Central memory CD8-positive, alpha-beta T cell (primary cell): ENCODE results near the gene DISP3.

Source experiments
- ATAC-seq: fragments of 150-1000 bp; cut with Tn5 transposase; replicated peaks from 2 replicates; pipeline ENCODE4 v1.10.0; 2022; ENCODE audit warnings: mild to moderate bottlenecking, moderate FRiP score, moderate number of reproducible peaks; ENCODE audit not compliant: poor library complexity, severe bottlenecking; ENCODE audit errors: extremely low read depth
- DNase-seq, 2 donors: peaks; one replicate each; pipeline ENCODE4 v3.0.0; 2021; ENCODE audit warnings: low spot score in 2 of 2
- H3K27ac Mint-ChIP-seq: one replicate; pipeline ENCODE4 v1.8.0; 2022; ENCODE audit warnings: low read depth, mild to moderate bottlenecking, moderate library complexity, mixed read lengths
- H3K27me3 Mint-ChIP-seq: one replicate; pipeline ENCODE4 v1.8.0; 2022; ENCODE audit warnings: mixed read lengths
- H3K36me3 Mint-ChIP-seq: one replicate; pipeline ENCODE4 v1.8.0; 2022; ENCODE audit warnings: mild to moderate bottlenecking, moderate library complexity, mixed read lengths; ENCODE audit not compliant: insufficient read depth
- H3K4me1 Mint-ChIP-seq: one replicate; pipeline ENCODE4 v1.8.0; 2022; ENCODE audit warnings: mixed read lengths
- H3K4me3 Mint-ChIP-seq: one replicate; pipeline ENCODE4 v1.8.0; 2022; ENCODE audit warnings: mild to moderate bottlenecking, moderate library complexity, mixed read lengths
- H3K9me3 Mint-ChIP-seq: one replicate; pipeline ENCODE4 v1.8.0; 2022; ENCODE audit warnings: mixed read lengths

Gene DISP3

GRCh38 chr1:11466416-11466815, 12.5 kb upstream of the DISP3 start:
- Mint-ChIP-seq H3K4me1 (no peaks in the 10 kb centered on the region), H3K4me3 (no peak overlapping the region), H3K27me3 (peaks cover 77% of the 10 kb centered on the region), H3K27ac (no peak overlapping the region), H3K36me3 (no peaks in the 10 kb centered on the region), H3K9me3 (no peaks in the 10 kb centered on the region)
- DNase-seq (no peak), ATAC-seq (no peak)

GRCh38 chr1:11468878-11469277, 10.1 kb upstream of the DISP3 start:
- H3K4me1 Mint-ChIP-seq = no peaks in the 10 kb centered on the region
- H3K9me3 Mint-ChIP-seq = no peaks in the 10 kb centered on the region
- H3K4me3 Mint-ChIP-seq = no peak overlapping the region
- ATAC-seq = no peak
- peaks cover 61% of the 10 kb centered on the region for H3K27me3 Mint-ChIP-seq
- no peak overlapping the region for H3K27ac Mint-ChIP-seq
- no peaks in the 10 kb centered on the region for H3K36me3 Mint-ChIP-seq
- no peak for DNase-seq

- Mint-ChIP-seq H3K36me3 (no peaks in the 10 kb centered on the region), H3K4me3 (no peak overlapping the region), H3K9me3 (no peaks in the 10 kb centered on the region), H3K27me3 (peaks cover 66% of the 10 kb centered on the region), H3K27ac (no peak overlapping the region), H3K4me1 (no peaks in the 10 kb centered on the region)
- no peak for DNase-seq
- no peak for ATAC-seq
These were observed 8.0 kb upstream of the DISP3 start for GRCh38 chr1:11470912-11471311.

GRCh38 chr1:11471473-11471872, 7.5 kb upstream of the DISP3 start:
- Mint-ChIP-seq H3K4me3 (no peak overlapping the region), H3K27ac (no peak overlapping the region), H3K36me3 (no peaks in the 10 kb centered on the region), H3K4me1 (no peaks in the 10 kb centered on the region), H3K27me3 (peaks cover 68% of the 10 kb centered on the region), H3K9me3 (no peaks in the 10 kb centered on the region)
- ATAC-seq (no peak), DNase-seq (no peak)

- H3K27me3 Mint-ChIP-seq = peaks cover 76% of the 10 kb centered on the region
These were observed 6.7 kb upstream of the DISP3 start for GRCh38 chr1:11472284-11472683.

DNA sequence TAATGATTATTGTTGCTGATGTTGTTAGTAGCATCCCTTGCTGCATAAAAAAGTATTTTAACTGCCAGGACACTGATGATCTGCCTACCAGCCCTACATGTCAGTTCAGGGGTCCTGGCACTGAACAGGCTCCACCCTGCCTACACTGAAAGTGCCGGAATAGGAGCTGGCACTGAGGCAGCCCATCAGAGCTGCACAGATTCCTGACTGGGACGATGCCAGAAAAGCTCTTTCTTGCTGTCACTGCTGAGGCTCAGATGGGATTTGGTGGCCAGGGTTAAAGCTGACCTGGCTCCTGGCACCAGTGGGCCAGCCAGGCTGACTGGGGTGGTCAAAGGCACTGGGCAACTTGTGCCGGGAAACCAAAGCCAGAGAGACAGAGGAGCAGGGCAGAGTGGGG, 6.2 kb upstream of the DISP3 start:
- no peaks in the 10 kb centered on the region for H3K36me3 Mint-ChIP-seq
- H3K27ac Mint-ChIP-seq = no peak overlapping the region
- DNase-seq = no peak
- H3K9me3 Mint-ChIP-seq = no peaks in the 10 kb centered on the region
- no peaks in the 10 kb centered on the region for H3K4me1 Mint-ChIP-seq
- no peak for ATAC-seq
- H3K4me3 Mint-ChIP-seq = no peak overlapping the region
- H3K27me3 Mint-ChIP-seq = peaks cover 76% of the 10 kb centered on the region

More at GRCh38 chr1:11472284-11472683, 6.7 kb upstream of the DISP3 start:
- no peaks in the 10 kb centered on the region for H3K9me3 Mint-ChIP-seq
- no peak for ATAC-seq
- no peak for DNase-seq
- no peak overlapping the region for H3K27ac Mint-ChIP-seq
- H3K36me3 Mint-ChIP-seq = no peaks in the 10 kb centered on the region
- H3K4me1 Mint-ChIP-seq = no peaks in the 10 kb centered on the region
- no peak overlapping the region for H3K4me3 Mint-ChIP-seq

DNA sequence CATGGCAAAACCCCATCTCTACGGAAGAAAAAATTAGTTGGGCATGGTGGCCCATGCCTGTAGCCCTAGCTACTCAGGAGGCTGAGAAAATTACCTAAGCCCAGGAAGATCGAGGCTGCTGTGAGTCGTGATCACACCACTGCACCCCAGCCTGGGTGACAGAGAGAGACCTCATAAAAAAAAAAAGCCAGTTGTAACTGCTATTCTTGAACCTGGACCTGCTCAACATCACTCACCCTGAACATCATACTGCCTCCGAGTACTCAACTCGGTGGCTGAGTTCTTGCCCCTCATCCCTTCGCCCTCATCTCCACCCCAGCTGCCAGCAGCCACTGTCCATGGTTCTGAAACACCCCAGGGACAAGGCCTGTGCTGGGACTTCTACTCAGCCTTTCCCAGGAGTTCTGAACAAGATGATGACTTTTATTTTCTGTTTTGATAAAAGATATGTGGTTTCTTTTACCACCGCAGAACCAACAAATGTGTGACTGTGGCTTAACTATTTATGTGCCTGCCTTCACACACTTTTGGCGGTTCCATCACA, 5.4 kb upstream of the DISP3 start:
- DNase-seq (no peak), ATAC-seq (no peak)
- H3K9me3 Mint-ChIP-seq = no peaks in the 10 kb centered on the region
- no peak overlapping the region for H3K4me3 Mint-ChIP-seq
- H3K4me1 Mint-ChIP-seq = no peaks in the 10 kb centered on the region
- H3K27ac Mint-ChIP-seq = no peak overlapping the region
- peaks cover 76% of the 10 kb centered on the region for H3K27me3 Mint-ChIP-seq
- H3K36me3 Mint-ChIP-seq = no peaks in the 10 kb centered on the region

DNA sequence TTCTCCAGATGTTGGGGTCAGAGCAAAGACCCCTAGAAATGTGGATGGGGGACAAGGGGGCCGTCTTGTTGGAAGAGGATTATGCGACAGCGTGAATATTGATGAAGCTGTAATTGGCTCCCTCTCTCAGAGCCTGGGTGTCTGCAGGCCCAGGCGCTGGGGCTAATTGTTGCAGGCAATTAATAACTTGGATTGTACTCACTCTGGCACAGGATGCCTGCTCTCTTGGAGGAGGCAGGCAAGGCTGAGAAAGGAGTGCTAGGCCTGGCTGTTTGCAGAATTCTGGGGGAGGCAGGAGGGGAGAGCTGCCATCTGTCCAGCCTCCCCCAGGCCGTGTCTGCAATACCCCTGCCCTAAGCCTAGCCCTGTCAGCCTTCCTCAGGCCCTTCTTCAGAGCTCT, 4.1 kb upstream of the DISP3 start:
- Mint-ChIP-seq H3K27me3 (peaks cover 68% of the 10 kb centered on the region), H3K4me3 (no peak overlapping the region), H3K9me3 (no peaks in the 10 kb centered on the region), H3K27ac (no peak overlapping the region), H3K4me1 (no peaks in the 10 kb centered on the region), H3K36me3 (peaks cover 1% of the 10 kb centered on the region)
- DNase-seq (no peak), ATAC-seq (no peak)

- H3K9me3 Mint-ChIP-seq = no peaks in the 10 kb centered on the region
- no peak overlapping the region for H3K27ac Mint-ChIP-seq
- peaks cover 4% of the 10 kb centered on the region for H3K36me3 Mint-ChIP-seq
- peaks cover 74% of the 10 kb centered on the region for H3K27me3 Mint-ChIP-seq
- H3K4me3 Mint-ChIP-seq = no peak overlapping the region
- DNase-seq (no peak), ATAC-seq (no peak)
- H3K4me1 Mint-ChIP-seq = no peaks in the 10 kb centered on the region
These were observed 3.2 kb upstream of the DISP3 start for GRCh38 chr1:11475748-11476147.

GRCh38 chr1:11479375-11479979, 522 bp downstream of the DISP3 start:
- DNase-seq (no peak), ATAC-seq (no peak)
- Mint-ChIP-seq H3K4me1 (no peaks in the 10 kb centered on the region), H3K9me3 (no peaks in the 10 kb centered on the region), H3K4me3 (peak overlapping the region; percentile 73), H3K27ac (no peak overlapping the region), H3K27me3 (peaks cover 90% of the 10 kb centered on the region), H3K36me3 (peaks cover 4% of the 10 kb centered on the region)

DNA sequence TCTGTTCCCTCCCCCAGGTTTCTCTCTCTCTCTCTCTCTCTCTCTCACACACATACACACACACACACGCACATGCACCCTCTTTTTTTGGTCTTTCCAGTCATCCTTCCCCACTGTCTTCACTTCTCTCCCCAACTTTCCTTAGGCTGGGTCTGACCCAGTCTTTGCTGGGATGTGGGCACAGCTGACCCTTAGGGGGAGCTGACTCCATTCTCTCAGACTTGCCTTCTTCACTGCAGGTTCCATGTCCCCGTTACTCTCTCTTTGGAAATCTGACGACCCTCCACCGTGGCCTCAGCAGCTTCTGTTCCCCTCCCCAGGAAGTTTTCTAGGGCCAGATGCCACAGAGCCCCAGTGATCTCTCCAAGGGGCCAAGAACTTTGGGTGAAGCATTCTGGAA, 2.1 kb downstream of the DISP3 start:
- no peaks in the 10 kb centered on the region for H3K4me1 Mint-ChIP-seq
- H3K36me3 Mint-ChIP-seq = peaks cover 4% of the 10 kb centered on the region
- H3K27me3 Mint-ChIP-seq = peaks cover 90% of the 10 kb centered on the region
- DNase-seq = no peak
- no peak for ATAC-seq
- H3K27ac Mint-ChIP-seq = no peak overlapping the region
- peak overlapping the region; percentile 42 for H3K4me3 Mint-ChIP-seq
- no peaks in the 10 kb centered on the region for H3K9me3 Mint-ChIP-seq

DNA sequence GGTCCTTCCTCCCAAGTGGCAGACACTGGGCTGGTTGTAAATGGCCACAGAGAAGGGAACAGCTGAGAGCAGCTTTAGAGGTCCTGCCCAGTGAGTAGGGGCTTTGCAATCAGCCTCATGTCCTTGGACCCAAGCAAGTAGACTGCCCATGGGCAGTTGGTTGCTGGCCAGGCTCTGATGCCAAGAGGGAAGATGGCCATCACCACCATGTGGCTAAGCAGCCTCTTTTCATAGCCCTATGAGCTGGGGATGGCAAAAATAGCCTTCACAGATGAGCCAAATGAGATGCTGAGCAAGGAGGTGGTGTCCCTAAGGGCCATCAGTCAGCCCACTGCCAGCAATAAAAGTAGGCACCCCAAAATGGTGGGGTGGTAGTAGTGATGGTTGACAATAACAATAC, 3.2 kb downstream of the DISP3 start:
- Mint-ChIP-seq H3K9me3 (no peaks in the 10 kb centered on the region), H3K36me3 (peaks cover 4% of the 10 kb centered on the region), H3K4me3 (no peak overlapping the region), H3K27me3 (peaks cover 90% of the 10 kb centered on the region), H3K27ac (no peak overlapping the region), H3K4me1 (no peaks in the 10 kb centered on the region)
- DNase-seq (no peak), ATAC-seq (no peak)

- peaks cover 90% of the 10 kb centered on the region for H3K27me3 Mint-ChIP-seq
- ATAC-seq = no peak
- H3K36me3 Mint-ChIP-seq = peaks cover 4% of the 10 kb centered on the region
- no peaks in the 10 kb centered on the region for H3K9me3 Mint-ChIP-seq
- H3K4me3 Mint-ChIP-seq = no peak overlapping the region
- no peak overlapping the region for H3K27ac Mint-ChIP-seq
- no peak for DNase-seq
- no peaks in the 10 kb centered on the region for H3K4me1 Mint-ChIP-seq
These were observed 3.9 kb downstream of the DISP3 start for GRCh38 chr1:11482701-11483479.
